ENCODE measurements around the gene INO80D. TPM values are rescaled to one million over a fixed set of nuclear protein-coding genes. Genes with fewer than 3 reads are reported as not detected.

Gene INO80D
- total and polyA plus RNA-seq, 2 experiments from 2014 or later, result 2.7 to 6.1 TPM

GRCh38 chr2:205998583-205998982, 87.4 kb downstream of the INO80D start:
- Histone ChIP-seq H3K9me3 (ENCODE audit: low read depth) (no peaks in the 10 kb centered on the region), H3K27me3 (no peaks in the 10 kb centered on the region), H3K4me3 (no peak overlapping the region), H3K4me1 (ENCODE audit: low read depth) (no peaks in the 10 kb centered on the region), H3K27ac (no peak overlapping the region), H3K36me3 (peaks cover 4% of the 10 kb centered on the region)
- DNase-seq (ENCODE audit: low read depth in 1 of 2, low spot score in 1 of 2), result no peak
- TF ChIP-seq CTCF (IDR thresholded peaks at IDR 0.05; ENCODE audit: low read depth, low read length), result no peak

- no peak for TF ChIP-seq CTCF (IDR thresholded peaks at IDR 0.05; ENCODE audit: low read depth, low read length)
- no peak overlapping the region for H3K4me3 ChIP-seq
- no peaks in the 10 kb centered on the region for H3K27me3 ChIP-seq
- H3K36me3 ChIP-seq, result peaks cover 7% of the 10 kb centered on the region
- H3K9me3 ChIP-seq (ENCODE audit: low read depth), result no peaks in the 10 kb centered on the region
- no peaks in the 10 kb centered on the region for H3K4me1 ChIP-seq (ENCODE audit: low read depth)
- DNase-seq (ENCODE audit: low read depth in 1 of 2, low spot score in 1 of 2), result no peak
- H3K27ac ChIP-seq, result no peak overlapping the region
Measured at GRCh38 chr2:205996161-205996560, 89.8 kb downstream of the INO80D start.

- Histone ChIP-seq H3K27ac (no peak overlapping the region), H3K4me3 (no peak overlapping the region), H3K9me3 (ENCODE audit: low read depth) (no peaks in the 10 kb centered on the region), H3K4me1 (ENCODE audit: low read depth) (no peaks in the 10 kb centered on the region), H3K36me3 (peaks cover 7% of the 10 kb centered on the region), H3K27me3 (no peaks in the 10 kb centered on the region)
- no peak for TF ChIP-seq CTCF (IDR thresholded peaks at IDR 0.05; ENCODE audit: low read depth, low read length)
- no peak for DNase-seq (ENCODE audit: low read depth in 1 of 2, low spot score in 1 of 2)
Measured at GRCh38 chr2:205995260-205995659, 90.7 kb downstream of the INO80D start.

GRCh38 chr2:205994344-205994743, 91.6 kb downstream of the INO80D start:
- Histone ChIP-seq H3K4me3 (no peak overlapping the region), H3K27me3 (no peaks in the 10 kb centered on the region), H3K9me3 (ENCODE audit: low read depth) (no peaks in the 10 kb centered on the region), H3K27ac (no peak overlapping the region), H3K4me1 (ENCODE audit: low read depth) (no peaks in the 10 kb centered on the region), H3K36me3 (peaks cover 7% of the 10 kb centered on the region)
- no peak for TF ChIP-seq CTCF (IDR thresholded peaks at IDR 0.05; ENCODE audit: low read depth, low read length)
- DNase-seq (ENCODE audit: low read depth in 1 of 2, low spot score in 1 of 2), result no peak

DNA sequence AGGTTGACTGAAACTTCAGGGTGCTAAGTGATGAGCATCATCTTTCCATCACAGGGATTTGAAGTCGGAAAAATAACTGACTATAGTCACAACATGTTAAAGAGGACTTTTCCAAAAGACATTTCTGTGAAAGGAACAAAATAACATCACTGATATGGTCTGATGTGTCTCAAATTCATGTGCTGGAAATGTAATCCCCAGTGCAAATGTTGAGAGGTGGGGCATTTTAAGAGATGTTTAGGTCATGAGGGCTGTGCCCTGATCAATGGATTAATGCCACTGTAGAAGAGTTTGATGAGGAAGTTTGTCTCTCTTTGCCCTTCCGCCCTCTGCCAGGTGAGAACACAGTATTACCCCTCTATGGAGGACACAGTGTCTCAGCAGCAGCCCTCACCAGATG, 95.9 kb downstream of the INO80D start:
- Histone ChIP-seq H3K36me3 (peaks cover 3% of the 10 kb centered on the region), H3K27ac (no peak overlapping the region), H3K4me3 (no peak overlapping the region), H3K4me1 (ENCODE audit: low read depth) (no peaks in the 10 kb centered on the region), H3K27me3 (no peaks in the 10 kb centered on the region), H3K9me3 (ENCODE audit: low read depth) (no peaks in the 10 kb centered on the region)
- no peak for DNase-seq (ENCODE audit: low read depth in 1 of 2, low spot score in 1 of 2)
- no peak for TF ChIP-seq CTCF (IDR thresholded peaks at IDR 0.05; ENCODE audit: low read depth, low read length)
